ENCODE data around the gene GNL3L.
"Not testable (repeated sequence)": the region's sequence is repeated elsewhere in the genome, so short reads cannot be mapped to it uniquely, and the experiment has no call there.

GNL3L gene

GRCh38 chrX:54551801-54552200 is 21.8 kb downstream of the GNL3L start:
- Histone ChIP-seq H3K36me3 (ENCODE audit: control insufficient read depth in 2 of 2, insufficient read depth in 1 of 2, low read length in 2 of 2) (peaks cover under 1 to 94% of the 10 kb centered on the region in 2 experiments), H3K4me3 (ENCODE audit: low read depth, low read length) (no peak overlapping the region), H3K9me3 (ENCODE audit: control insufficient read depth, insufficient read depth, low read depth, low read length) (no peaks in the 10 kb centered on the region), H3K27ac (ENCODE audit: extremely low read depth, low read depth, low read length) (no peak overlapping the region), H3K4me1 (ENCODE audit: control insufficient read depth, insufficient read depth, low read length) (no peaks in the 10 kb centered on the region)
- POLR2A ChIA-PET = no interaction called here
- TF ChIP-seq GLIS1 (tag by site-specific recombination; IDR thresholded peaks at IDR 0.05) = no peak
- no peak for TF ChIP-seq ZNF394 (tag by site-specific recombination; IDR thresholded peaks at IDR 0.05; ENCODE audit: borderline replicate concordance)
- no peak for TF ChIP-seq ZNF48 (tag by site-specific recombination; IDR thresholded peaks at IDR 0.05)
- TF ChIP-seq ZNF548 (tag by site-specific recombination; IDR thresholded peaks at IDR 0.05) = no peak
- TF ChIP-seq ZNF10 (tag by site-specific recombination; IDR thresholded peaks at IDR 0.05) = no peak
- TF ChIP-seq ZNF792 (tag by site-specific recombination; IDR thresholded peaks at IDR 0.05) = no peak
- no peak for TF ChIP-seq ZNF223 (tag by site-specific recombination; IDR thresholded peaks at IDR 0.05)
- no peak for TF ChIP-seq ZNF791 (tag by site-specific recombination; IDR thresholded peaks at IDR 0.05)
- TF ChIP-seq ZBTB26 (tag by site-specific recombination; optimal IDR thresholded peaks at IDR 0.05) = no peak
- TF ChIP-seq ZNF280D (tag by site-specific recombination; IDR thresholded peaks at IDR 0.05) = no peak
- TF ChIP-seq ZNF658 (tag by site-specific recombination; IDR thresholded peaks at IDR 0.05) = no peak
- TF ChIP-seq AEBP2 (tag by site-specific recombination; IDR thresholded peaks at IDR 0.05; ENCODE audit: borderline replicate concordance) = no peak
- no peak for TF ChIP-seq RBAK (tag by site-specific recombination; IDR thresholded peaks at IDR 0.05)
- no peak for TF ChIP-seq BCL6B (tag by site-specific recombination; IDR thresholded peaks at IDR 0.05)
- no peak for TF ChIP-seq ZNF426 (tag by site-specific recombination; IDR thresholded peaks at IDR 0.05)
- no peak for TF ChIP-seq SP3 (tag by site-specific recombination; IDR thresholded peaks at IDR 0.05)
- TF ChIP-seq ZSCAN18 (tag by site-specific recombination; IDR thresholded peaks at IDR 0.05) = no peak
- TF ChIP-seq ZSCAN4 (tag by site-specific recombination; IDR thresholded peaks at IDR 0.05) = no peak
- TF ChIP-seq ZNF521 (tag by site-specific recombination; IDR thresholded peaks at IDR 0.05) = no peak
- CTCF ChIA-PET = no interaction called here

GRCh38 chrX:54555006-54555405 is 25.0 kb downstream of the GNL3L start:
- H3K27ac ChIP-seq (ENCODE audit: extremely low read depth, low read depth, low read length); H3K4me3 ChIP-seq (ENCODE audit: low read depth, low read length); CTCF ChIA-PET; H3K4me1 ChIP-seq (ENCODE audit: control insufficient read depth, insufficient read depth, low read length); H3K9me3 ChIP-seq (ENCODE audit: control insufficient read depth, insufficient read depth, low read depth, low read length): not testable (repeated sequence)
- peaks cover 4 to 90% of the 10 kb centered on the region in 2 experiments for H3K36me3 ChIP-seq (ENCODE audit: control insufficient read depth in 2 of 2, insufficient read depth in 1 of 2, low read length in 2 of 2)
- POLR2A ChIA-PET = interaction anchor here (0.6 kb wide), 1 partner anchor 85 kb away, joined by 3 read pairs; no protein-coding TSS in a partner anchor
